Stomach (tissue), 9 donors: ENCODE data around the gene PRDM2. TPM values are rescaled to one million over a fixed set of nuclear protein-coding genes. Genes with fewer than 3 reads are reported as not detected.
"Not testable (repeated sequence)": the region's sequence is repeated elsewhere in the genome, so short reads cannot be mapped to it uniquely, and the experiment has no call there.

Experiments
- DNase-seq, 2 donors: peaks; one replicate each; pipeline versions ENCODE4 v3.0.0 to v3.0.0-alpha.2; 2013 to 2019
- H3K27ac ChIP-seq, 5 donors: fragments of 200-600 bp in 4 of 5; sonication (generic) in 4 of 5; one replicate each; pipeline ENCODE4 v1.5.1; 2013 to 2019; ENCODE audit warnings: mild to moderate bottlenecking in 1 of 5, moderate library complexity in 1 of 5
- H3K27me3 ChIP-seq, 3 donors: fragments of 200-600 bp; sonication (generic); one replicate each; pipeline ENCODE4 v1.5.1; 2017 to 2019; ENCODE audit warnings: mixed run types in 1 of 3
- H3K36me3 ChIP-seq, 4 donors: fragments of 200-600 bp; sonication (generic); 1 replicate in 3 of 4; 2 replicates in 1 of 4; pipeline ENCODE4 v1.5.1; 2016 to 2019
- H3K4me1 ChIP-seq, 4 donors: fragments of 200-600 bp; sonication (generic); one replicate each; pipeline ENCODE4 v1.5.1; 2016 to 2019
- H3K4me3 ChIP-seq, 4 donors: fragments of 200-600 bp; sonication (generic) in 3 of 4; one replicate each; pipeline ENCODE4 v1.5.1; 2016 to 2019; ENCODE audit warnings: mild to moderate bottlenecking in 1 of 4
- H3K9me3 ChIP-seq, 4 donors: fragments of 200-600 bp; sonication (generic); one replicate each; pipeline ENCODE4 v1.5.1; 2016 to 2019
- EP300 ChIP-seq: sonication (generic); formaldehyde crosslinking; IDR thresholded peaks from one replicate; pipeline ENCODE4 v1.6.1; 2017; ENCODE audit warnings: antibody characterized with exemption
- POLR2A ChIP-seq, 4 donors: fragments of 450-650 bp; IDR thresholded peaks; one replicate each; pipeline ENCODE4 v1.6.1; 2016; ENCODE audit warnings: antibody characterized with exemption in 4 of 4, control low read depth in 2 of 4, mild to moderate bottlenecking in 1 of 4, moderate library complexity in 1 of 4
- POLR2AphosphoS5 ChIP-seq, 3 donors: sonication (generic); formaldehyde crosslinking; IDR thresholded peaks; one replicate each; pipeline ENCODE4 v1.6.1; 2016; ENCODE audit warnings: antibody characterized with exemption in 3 of 3
- WGBS, 5 donors: extraction: QIAGEN DNeasy Blood & Tissue Kit in 3 of 5; methylation state at CpG; one replicate each; pipeline versions ENCODE4 v1.1.5 to v1.1.7; 2013 to 2018; 5-methylcytosine and 5-hydroxymethylcytosine counted together
- intact Hi-C: fragments of 100-400 bp; cut with DNase I; formaldehyde crosslinking; loops from one replicate; pipeline ENCODE4 v1.15.1; 2023; ENCODE audit warnings: low total_unique reads
- polyA plus RNA-seq, 3 donors: library from polyadenylated mRNA; stranded (reverse); fragments of 200-250 nt; gene quantifications; one replicate each; pipeline ENCODE4 v1.2.3, GENCODE V29; 2013
- total RNA-seq, 5 donors: library from RNA; depleted of rRNA; stranded (reverse); fragments of >200 nt; gene quantifications; one replicate each; pipeline versions ENCODE4 v1.1.0 to v1.2.3, GENCODE V29; 2014 to 2016
- TF ChIP-seq, protein P1 (sequence below), 7 experiments: fragments of 450-650 bp in 4 of 7; fragments of 200-600 bp in 3 of 7; sonication (generic) in 3 of 7; IDR thresholded peaks; one replicate each; pipeline ENCODE4 v1.5.1; 2016 to 2019; ENCODE audit warnings: antibody characterized with exemption in 7 of 7, control low read depth in 2 of 7, mild to moderate bottlenecking in 1 of 7
- donor health status: healthy with polysubstance abuse.
- donor health status: Bipolar disorder and iron deficiency.
- donor health status: healthy.

The PRDM2 gene
- total and polyA plus RNA-seq, 8 donors: 10.1 to 77.7 (median 24.8) TPM

- H3K4me1 ChIP-seq: no peaks in the 10 kb centered on the region
- TF ChIP-seq EP300 (no peak), POLR2A (IDR thresholded peaks at IDR 0.05) (no peak), POLR2AphosphoS5 (IDR thresholded peaks at IDR 0.05) (no peak)
- TF ChIP-seq, protein P1, sequence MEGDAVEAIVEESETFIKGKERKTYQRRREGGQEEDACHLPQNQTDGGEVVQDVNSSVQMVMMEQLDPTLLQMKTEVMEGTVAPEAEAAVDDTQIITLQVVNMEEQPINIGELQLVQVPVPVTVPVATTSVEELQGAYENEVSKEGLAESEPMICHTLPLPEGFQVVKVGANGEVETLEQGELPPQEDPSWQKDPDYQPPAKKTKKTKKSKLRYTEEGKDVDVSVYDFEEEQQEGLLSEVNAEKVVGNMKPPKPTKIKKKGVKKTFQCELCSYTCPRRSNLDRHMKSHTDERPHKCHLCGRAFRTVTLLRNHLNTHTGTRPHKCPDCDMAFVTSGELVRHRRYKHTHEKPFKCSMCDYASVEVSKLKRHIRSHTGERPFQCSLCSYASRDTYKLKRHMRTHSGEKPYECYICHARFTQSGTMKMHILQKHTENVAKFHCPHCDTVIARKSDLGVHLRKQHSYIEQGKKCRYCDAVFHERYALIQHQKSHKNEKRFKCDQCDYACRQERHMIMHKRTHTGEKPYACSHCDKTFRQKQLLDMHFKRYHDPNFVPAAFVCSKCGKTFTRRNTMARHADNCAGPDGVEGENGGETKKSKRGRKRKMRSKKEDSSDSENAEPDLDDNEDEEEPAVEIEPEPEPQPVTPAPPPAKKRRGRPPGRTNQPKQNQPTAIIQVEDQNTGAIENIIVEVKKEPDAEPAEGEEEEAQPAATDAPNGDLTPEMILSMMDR (IDR thresholded peaks at IDR 0.05): no peak
- H3K36me3 ChIP-seq: no peaks in the 10 kb centered on the region
- peaks cover 0 to 5% (median 0%) of the 10 kb centered on the region in 3 donors for H3K27me3 ChIP-seq
- no peaks in the 10 kb centered on the region for H3K9me3 ChIP-seq
- 64 to 81% (median 72%) methylated on average over 1 of the region's 1 CpG for WGBS, 5 donors
- H3K4me3 ChIP-seq: no peak overlapping the region
- no peak for DNase-seq
- intact Hi-C loops: no loop called here
- H3K27ac ChIP-seq: no peak overlapping the region
These were observed 22.1 kb upstream of the PRDM2 start for GRCh38 chr1:13677896-13678295.

- WGBS, 5 donors: 72 to 87% (median 83%) methylated on average over 3 of the region's 3 CpGs
- H3K36me3 ChIP-seq: no peaks in the 10 kb centered on the region
- H3K4me3 ChIP-seq: no peak overlapping the region
- H3K4me1 ChIP-seq: no peaks in the 10 kb centered on the region
- no peaks in the 10 kb centered on the region for H3K9me3 ChIP-seq
- TF ChIP-seq, protein P1 (IDR thresholded peaks at IDR 0.05): no peak
- no peak for TF ChIP-seq POLR2A (IDR thresholded peaks at IDR 0.05)
- TF ChIP-seq EP300: no peak
- TF ChIP-seq POLR2AphosphoS5 (IDR thresholded peaks at IDR 0.05): no peak
- intact Hi-C loops: no loop called here
- H3K27ac ChIP-seq: no peak overlapping the region
- H3K27me3 ChIP-seq: peaks cover 0 to 5% (median 0%) of the 10 kb centered on the region in 3 donors
- no peak for DNase-seq
These were observed 20.3 kb upstream of the PRDM2 start for GRCh38 chr1:13679651-13680050.

DNA sequence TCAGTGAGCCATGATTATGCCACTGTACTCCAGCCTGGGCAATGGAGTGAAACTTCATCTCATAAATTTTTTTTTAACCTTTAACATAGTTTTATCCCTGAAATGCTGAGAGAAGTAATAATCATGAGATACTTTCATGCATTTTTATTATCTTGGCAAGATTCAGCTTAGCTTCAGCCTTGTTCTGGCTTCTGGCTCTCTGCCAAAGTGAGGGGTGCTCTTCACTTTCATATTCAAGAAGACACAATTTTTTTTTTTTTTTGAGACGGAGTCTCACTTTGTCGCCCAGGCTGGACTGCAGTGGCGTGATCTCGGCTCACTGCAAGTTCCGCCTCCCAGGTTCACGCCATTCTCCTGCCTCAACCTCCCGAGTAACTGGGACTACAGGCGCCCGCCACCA is 19.4 kb upstream of the PRDM2 start:
- WGBS, 5 donors: 70 to 96% (median 85%) methylated on average over 7 to 9 of the region's 9 CpGs

GRCh38 chr1:13681921-13682320 is 18.1 kb upstream of the PRDM2 start:
- 55 to 76% (median 68%) methylated on average over 1 of the region's 1 CpG for WGBS, 5 donors
- DNase-seq: no peak
- TF ChIP-seq, protein P1 (IDR thresholded peaks at IDR 0.05): no peak
- no peak for TF ChIP-seq EP300
- no peaks in the 10 kb centered on the region for H3K9me3 ChIP-seq
- no peaks in the 10 kb centered on the region for H3K4me1 ChIP-seq
- peaks cover 0 to 5% (median 0%) of the 10 kb centered on the region in 3 donors for H3K27me3 ChIP-seq
- H3K36me3 ChIP-seq: no peaks in the 10 kb centered on the region
- no peak overlapping the region for H3K4me3 ChIP-seq
- no peak overlapping the region for H3K27ac ChIP-seq
- intact Hi-C loops: no loop called here

More for the DNA sequence above, 19.4 kb upstream of the PRDM2 start:
- H3K27me3 ChIP-seq, H3K4me1 ChIP-seq, H3K9me3 ChIP-seq, H3K27ac ChIP-seq, intact Hi-C loops, H3K4me3 ChIP-seq, H3K36me3 ChIP-seq: not testable (repeated sequence)
- peak in 1 of 2 donors; percentile 39 for DNase-seq

DNA sequence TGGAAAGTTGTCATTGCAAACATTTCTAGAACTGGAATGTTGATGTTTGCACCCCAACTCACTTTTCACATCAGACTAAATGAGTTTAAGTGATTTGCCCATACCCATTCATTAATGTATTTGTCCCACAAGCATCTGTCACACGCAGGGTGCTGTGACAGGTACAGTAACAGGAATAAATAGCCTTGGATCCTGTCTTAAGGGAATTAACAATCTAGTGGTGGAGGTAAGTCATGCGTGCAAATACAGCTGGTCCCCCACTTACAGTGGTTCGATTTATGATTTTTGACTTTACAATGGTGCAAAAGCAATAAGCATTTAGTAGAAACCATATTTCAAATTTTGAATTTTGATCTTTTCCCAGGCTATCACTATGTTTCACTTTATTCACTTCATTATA is 17.5 kb upstream of the PRDM2 start:
- H3K4me1 ChIP-seq: no peaks in the 10 kb centered on the region
- H3K9me3 ChIP-seq: no peaks in the 10 kb centered on the region
- H3K27ac ChIP-seq: no peak overlapping the region
- WGBS, 5 donors: 84 to 88% (median 84%) methylated on average over 3 of the region's 3 CpGs
- intact Hi-C loops: no loop called here
- no peak overlapping the region for H3K4me3 ChIP-seq
- no peak for DNase-seq
- H3K36me3 ChIP-seq: no peaks in the 10 kb centered on the region
- H3K27me3 ChIP-seq: peaks cover 0 to 5% (median 0%) of the 10 kb centered on the region in 3 donors
- TF ChIP-seq EP300 (no peak), POLR2AphosphoS5 (IDR thresholded peaks at IDR 0.05) (no peak), POLR2A (IDR thresholded peaks at IDR 0.05) (no peak)
- TF ChIP-seq, protein P1 (IDR thresholded peaks at IDR 0.05): no peak
